Esophagus muscularis mucosa (tissue), 4 donors: ENCODE results near the gene PARP8. TPM values are rescaled to one million over a fixed set of nuclear protein-coding genes. Genes with fewer than 3 reads are reported as not detected.
"Not testable (repeated sequence)": the region's sequence is repeated elsewhere in the genome, so short reads cannot be mapped to it uniquely, and the experiment has no call there.

Experiments
- DNase-seq: peaks from one replicate; pipeline ENCODE4 v3.0.0-alpha.2; 2017; ENCODE audit errors: extremely low spot score
- H3K27ac ChIP-seq, 4 donors: fragments of 200-600 bp; sonication (generic); replicated peaks in 1 of 4; 1 replicate in 3 of 4; 2 replicates in 1 of 4; pipeline ENCODE4 v1.5.1; 2016 to 2019; ENCODE audit warnings: mild to moderate bottlenecking in 1 of 4
- H3K27me3 ChIP-seq, 4 donors: fragments of 200-600 bp; sonication (generic); one replicate each; pipeline versions ENCODE4 v1.5.1 to v1.6.0; 2016 to 2019
- H3K36me3 ChIP-seq, 4 donors: fragments of 200-600 bp; sonication (generic); one replicate each; pipeline ENCODE4 v1.5.1; 2016 to 2019
- H3K4me1 ChIP-seq, 4 donors: fragments of 200-600 bp; sonication (generic); one replicate each; pipeline ENCODE4 v1.5.1; 2016 to 2019
- H3K4me3 ChIP-seq, 4 donors: fragments of 200-600 bp; sonication (generic); 1 replicate in 2 of 4; 2 replicates in 2 of 4; pipeline ENCODE4 v1.5.1; 2016 to 2019; ENCODE audit warnings: mild to moderate bottlenecking in 4 of 4, moderate library complexity in 1 of 4
- H3K9me3 ChIP-seq, 4 donors: fragments of 200-600 bp; sonication (generic); 1 replicate in 3 of 4; 2 replicates in 1 of 4; pipeline ENCODE4 v1.5.1; 2016 to 2019
- EP300 ChIP-seq: sonication (generic); formaldehyde crosslinking; IDR thresholded peaks from one replicate; pipeline ENCODE4 v1.6.1; 2017; ENCODE audit warnings: antibody characterized with exemption
- POLR2A ChIP-seq: fragments of 450-650 bp; IDR thresholded peaks from one replicate; pipeline ENCODE4 v1.6.1; 2017; ENCODE audit warnings: antibody characterized with exemption, moderate library complexity, mild to moderate bottlenecking, low read depth
- POLR2AphosphoS5 ChIP-seq, 2 donors: sonication (generic); formaldehyde crosslinking; IDR thresholded peaks; one replicate each; pipeline ENCODE4 v1.6.1; 2017; ENCODE audit warnings: antibody characterized with exemption in 2 of 2
- WGBS: methylation state at CpG from one replicate; pipeline ENCODE4 v1.1.5; 2018; 5-methylcytosine and 5-hydroxymethylcytosine counted together
- intact Hi-C: fragments of 100-400 bp; cut with DNase I; formaldehyde crosslinking; loops from one replicate; pipeline ENCODE4 v1.15.1; 2023
- total RNA-seq, 4 donors: library from RNA; depleted of rRNA; stranded (reverse); fragments of >200 nt; gene quantifications; one replicate each; pipeline versions ENCODE4 v1.1.0 to v1.2.1, GENCODE V29; 2016
- TF ChIP-seq, protein P1 (sequence below), 3 experiments: fragments of 200-600 bp in 2 of 3; fragments of 450-650 bp in 1 of 3; sonication (generic) in 2 of 3; IDR thresholded peaks; one replicate each; pipeline ENCODE4 v1.5.1; 2017 to 2019; ENCODE audit warnings: antibody characterized with exemption in 3 of 3, mild to moderate bottlenecking in 2 of 3, moderate library complexity in 1 of 3

PARP8 gene
- total RNA-seq, 4 donors from 2014 or later, result 5.4 to 17.1 (median 9.7) TPM

- DNase-seq, result no peak
- peaks cover 0 to 16% (median 7%) of the 10 kb centered on the region in 4 donors for H3K9me3 ChIP-seq
- 98% methylated on average over 2 of the region's 2 CpGs for WGBS
- peaks cover 0 to 9% (median 0%) of the 10 kb centered on the region in 4 donors for H3K36me3 ChIP-seq
- no peak overlapping the region for H3K27ac ChIP-seq
- no peak for TF ChIP-seq EP300
- no peak for TF ChIP-seq POLR2AphosphoS5 (IDR thresholded peaks at IDR 0.05)
- no peak for TF ChIP-seq POLR2A
- TF ChIP-seq, protein P1, sequence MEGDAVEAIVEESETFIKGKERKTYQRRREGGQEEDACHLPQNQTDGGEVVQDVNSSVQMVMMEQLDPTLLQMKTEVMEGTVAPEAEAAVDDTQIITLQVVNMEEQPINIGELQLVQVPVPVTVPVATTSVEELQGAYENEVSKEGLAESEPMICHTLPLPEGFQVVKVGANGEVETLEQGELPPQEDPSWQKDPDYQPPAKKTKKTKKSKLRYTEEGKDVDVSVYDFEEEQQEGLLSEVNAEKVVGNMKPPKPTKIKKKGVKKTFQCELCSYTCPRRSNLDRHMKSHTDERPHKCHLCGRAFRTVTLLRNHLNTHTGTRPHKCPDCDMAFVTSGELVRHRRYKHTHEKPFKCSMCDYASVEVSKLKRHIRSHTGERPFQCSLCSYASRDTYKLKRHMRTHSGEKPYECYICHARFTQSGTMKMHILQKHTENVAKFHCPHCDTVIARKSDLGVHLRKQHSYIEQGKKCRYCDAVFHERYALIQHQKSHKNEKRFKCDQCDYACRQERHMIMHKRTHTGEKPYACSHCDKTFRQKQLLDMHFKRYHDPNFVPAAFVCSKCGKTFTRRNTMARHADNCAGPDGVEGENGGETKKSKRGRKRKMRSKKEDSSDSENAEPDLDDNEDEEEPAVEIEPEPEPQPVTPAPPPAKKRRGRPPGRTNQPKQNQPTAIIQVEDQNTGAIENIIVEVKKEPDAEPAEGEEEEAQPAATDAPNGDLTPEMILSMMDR (IDR thresholded peaks at IDR 0.05), result no peak
- no peak overlapping the region for H3K4me3 ChIP-seq
- intact Hi-C loops, result no loop called here
- H3K4me1 ChIP-seq, result no peaks in the 10 kb centered on the region
- H3K27me3 ChIP-seq, result no peaks in the 10 kb centered on the region
Measured at GRCh38 chr5:50799596-50799995, 133.2 kb downstream of the PARP8 start.

GRCh38 chr5:50800410-50800809 is 134.0 kb downstream of the PARP8 start:
- no peaks in the 10 kb centered on the region for H3K4me1 ChIP-seq
- no peaks in the 10 kb centered on the region for H3K27me3 ChIP-seq
- no peak overlapping the region for H3K4me3 ChIP-seq
- no peak for DNase-seq
- intact Hi-C loops, result no loop called here
- TF ChIP-seq EP300, result no peak
- no peak for TF ChIP-seq POLR2AphosphoS5 (IDR thresholded peaks at IDR 0.05)
- no peak overlapping the region for H3K27ac ChIP-seq
- peaks cover 0 to 16% (median 7%) of the 10 kb centered on the region in 4 donors for H3K9me3 ChIP-seq
- peaks cover 0 to 4% (median 0%) of the 10 kb centered on the region in 4 donors for H3K36me3 ChIP-seq

DNA sequence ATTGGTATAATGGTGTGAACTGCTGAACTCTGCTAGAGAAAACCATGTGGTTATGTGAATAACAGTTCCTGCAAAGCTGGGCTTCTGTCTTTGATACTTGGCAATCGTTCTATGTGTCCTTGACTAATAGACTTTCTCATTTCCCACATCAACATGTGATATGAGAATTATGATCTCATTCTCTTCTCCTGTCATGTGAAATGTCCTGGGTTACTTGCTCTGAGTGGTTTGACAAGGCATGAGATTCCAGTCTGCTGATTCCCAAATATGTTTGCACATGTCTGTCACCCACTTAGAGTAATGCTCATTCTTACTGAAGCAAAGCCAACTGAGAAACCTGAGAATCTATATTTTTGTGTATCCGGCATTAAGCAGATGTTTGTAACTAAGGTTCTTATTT is 141.2 kb downstream of the PARP8 start:
- no peak for DNase-seq
- Histone ChIP-seq H3K27me3 (no peaks in the 10 kb centered on the region), H3K27ac (no peak overlapping the region), H3K4me3 (no peak overlapping the region), H3K9me3 (peaks cover 0 to 9% (median 4%) of the 10 kb centered on the region in 4 donors), H3K4me1 (no peaks in the 10 kb centered on the region), H3K36me3 (no peaks in the 10 kb centered on the region)
- intact Hi-C loops, result no loop called here
- 79% methylated on average over 2 of the region's 2 CpGs for WGBS
- TF ChIP-seq, protein P1 (IDR thresholded peaks at IDR 0.05), result no peak
- no peak for TF ChIP-seq POLR2A
- TF ChIP-seq EP300, result no peak

GRCh38 chr5:50808406-50808805 is 142.0 kb downstream of the PARP8 start:
- Histone ChIP-seq H3K27me3 (no peaks in the 10 kb centered on the region), H3K4me3 (no peak overlapping the region), H3K4me1 (no peaks in the 10 kb centered on the region), H3K9me3 (peaks cover 0 to 3% (median under 1%) of the 10 kb centered on the region in 4 donors), H3K27ac (no peak overlapping the region), H3K36me3 (no peaks in the 10 kb centered on the region)
- WGBS, result 97% methylated on average over 3 of the region's 3 CpGs
- intact Hi-C loops, result no loop called here
- no peak for DNase-seq
- TF ChIP-seq POLR2A (no peak), EP300 (no peak), POLR2AphosphoS5 (IDR thresholded peaks at IDR 0.05) (no peak)
- TF ChIP-seq, protein P1 (IDR thresholded peaks at IDR 0.05), result no peak

GRCh38 chr5:50811746-50812145 is 145.3 kb downstream of the PARP8 start:
- H3K4me1 ChIP-seq, DNase-seq, H3K27ac ChIP-seq, intact Hi-C loops, H3K9me3 ChIP-seq, H3K4me3 ChIP-seq, H3K27me3 ChIP-seq: not testable (repeated sequence)
- H3K36me3 ChIP-seq, result peaks cover 0 to 15% (median 0%) of the 10 kb centered on the region in 4 donors
- WGBS, result 99% methylated on average over 6 of the region's 6 CpGs

DNA sequence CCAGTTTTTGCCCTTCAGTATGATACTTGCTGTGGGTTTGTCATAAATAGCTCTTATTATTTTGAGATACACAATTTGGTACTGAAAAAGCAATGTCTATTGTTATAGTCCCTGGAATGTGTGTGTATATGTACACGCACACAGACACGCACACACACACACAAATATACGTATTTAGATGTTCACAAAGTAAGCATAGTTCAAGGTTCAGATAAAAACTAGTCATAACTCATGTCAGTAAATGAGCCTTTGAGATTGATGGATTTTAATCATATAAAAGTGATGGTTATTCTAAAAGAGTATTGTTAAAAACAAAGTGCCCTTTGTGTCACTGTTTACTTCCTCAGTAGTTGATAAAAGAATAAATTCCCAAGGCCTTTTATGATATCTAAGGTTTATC is 147.3 kb downstream of the PARP8 start:
- H3K9me3 ChIP-seq, result no peaks in the 10 kb centered on the region
- intact Hi-C loops, result no loop called here
- H3K27me3 ChIP-seq, result no peaks in the 10 kb centered on the region
- no peak overlapping the region for H3K4me3 ChIP-seq
- DNase-seq, result no peak
- no peaks in the 10 kb centered on the region for H3K4me1 ChIP-seq
- no peak overlapping the region for H3K27ac ChIP-seq
- WGBS, result 91% methylated on average over 3 of the region's 3 CpGs
- no peak for TF ChIP-seq POLR2AphosphoS5 (IDR thresholded peaks at IDR 0.05)
- TF ChIP-seq, protein P1 (IDR thresholded peaks at IDR 0.05), result no peak
- H3K36me3 ChIP-seq, result peaks cover 0 to 22% (median 0%) of the 10 kb centered on the region in 4 donors
